ENCODE measurements around the gene OR1S2.
"Not testable (repeated sequence)": the region's sequence is repeated elsewhere in the genome, so short reads cannot be mapped to it uniquely, and the experiment has no call there.

OR1S2 gene, protein sequence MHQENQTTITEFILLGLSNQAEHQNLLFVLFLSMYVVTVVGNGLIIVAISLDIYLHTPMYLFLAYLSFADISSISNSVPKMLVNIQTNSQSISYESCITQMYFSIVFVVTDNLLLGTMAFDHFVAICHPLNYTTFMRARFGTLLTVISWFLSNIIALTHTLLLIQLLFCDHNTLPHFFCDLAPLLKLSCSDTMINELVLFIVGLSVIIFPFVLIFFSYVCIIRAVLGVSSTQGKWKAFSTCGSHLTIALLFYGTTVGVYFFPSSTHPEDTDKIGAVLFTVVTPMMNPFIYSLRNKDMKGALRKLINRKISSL

DNA sequence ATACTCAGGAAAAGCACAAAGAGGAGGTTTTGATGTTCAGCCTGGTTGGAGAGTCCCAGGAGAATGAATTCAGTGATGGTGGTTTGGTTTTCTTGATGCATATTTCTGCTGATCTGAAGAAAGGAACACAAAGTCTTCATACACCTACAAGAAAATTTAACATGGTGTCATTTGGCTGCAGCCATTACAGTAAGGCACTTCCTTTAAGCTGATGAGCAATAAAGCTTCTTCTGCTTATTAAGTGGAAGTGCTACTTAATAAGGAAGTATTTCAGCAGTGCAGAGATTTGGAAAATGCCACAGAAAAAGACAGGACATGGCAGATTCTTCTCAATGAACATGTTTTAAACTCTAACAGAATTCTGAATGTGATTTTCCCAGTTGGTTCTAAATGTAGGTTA is at the start of gene OR1S2:
OR1S2 (minus strand) TSS at position 101 of the 400 bp plus-strand sequence; CDS start at position 101, 0 bp downstream.
- TF ChIP-seq, protein P1, sequence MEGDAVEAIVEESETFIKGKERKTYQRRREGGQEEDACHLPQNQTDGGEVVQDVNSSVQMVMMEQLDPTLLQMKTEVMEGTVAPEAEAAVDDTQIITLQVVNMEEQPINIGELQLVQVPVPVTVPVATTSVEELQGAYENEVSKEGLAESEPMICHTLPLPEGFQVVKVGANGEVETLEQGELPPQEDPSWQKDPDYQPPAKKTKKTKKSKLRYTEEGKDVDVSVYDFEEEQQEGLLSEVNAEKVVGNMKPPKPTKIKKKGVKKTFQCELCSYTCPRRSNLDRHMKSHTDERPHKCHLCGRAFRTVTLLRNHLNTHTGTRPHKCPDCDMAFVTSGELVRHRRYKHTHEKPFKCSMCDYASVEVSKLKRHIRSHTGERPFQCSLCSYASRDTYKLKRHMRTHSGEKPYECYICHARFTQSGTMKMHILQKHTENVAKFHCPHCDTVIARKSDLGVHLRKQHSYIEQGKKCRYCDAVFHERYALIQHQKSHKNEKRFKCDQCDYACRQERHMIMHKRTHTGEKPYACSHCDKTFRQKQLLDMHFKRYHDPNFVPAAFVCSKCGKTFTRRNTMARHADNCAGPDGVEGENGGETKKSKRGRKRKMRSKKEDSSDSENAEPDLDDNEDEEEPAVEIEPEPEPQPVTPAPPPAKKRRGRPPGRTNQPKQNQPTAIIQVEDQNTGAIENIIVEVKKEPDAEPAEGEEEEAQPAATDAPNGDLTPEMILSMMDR (IDR thresholded peaks at IDR 0.05): no peak
- Histone ChIP-seq H3K4me3 (no peak within 1 kb of the TSS), H3K27ac (no peak within 1 kb of the TSS)
- no peak for DNase-seq (ENCODE audit: low spot score)

DNA sequence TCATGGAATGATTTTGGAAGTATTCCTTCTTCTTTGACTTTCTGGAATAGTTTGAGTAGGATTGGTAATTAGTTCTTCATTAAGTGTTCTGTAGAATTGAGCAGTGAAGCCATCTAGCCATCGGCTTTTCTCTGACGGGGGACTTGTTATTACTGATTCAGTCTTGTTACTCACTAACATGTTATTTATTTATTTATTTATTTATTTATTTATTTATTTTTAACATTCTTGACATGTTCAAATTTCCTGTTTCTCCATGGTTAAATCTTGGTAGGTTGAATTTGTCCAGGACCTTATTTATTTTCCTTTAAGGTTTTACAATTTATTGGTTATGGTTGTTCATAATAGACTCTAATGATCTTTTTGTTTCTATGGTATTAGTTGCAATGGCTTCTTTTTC is 40.0 kb upstream of the OR1S2 start:
- Histone ChIP-seq H3K4me3 (no peak overlapping the region), H3K27ac (no peak overlapping the region)
- TF ChIP-seq, protein P1 (IDR thresholded peaks at IDR 0.05): no peak
- DNase-seq (ENCODE audit: low spot score): no peak

DNA sequence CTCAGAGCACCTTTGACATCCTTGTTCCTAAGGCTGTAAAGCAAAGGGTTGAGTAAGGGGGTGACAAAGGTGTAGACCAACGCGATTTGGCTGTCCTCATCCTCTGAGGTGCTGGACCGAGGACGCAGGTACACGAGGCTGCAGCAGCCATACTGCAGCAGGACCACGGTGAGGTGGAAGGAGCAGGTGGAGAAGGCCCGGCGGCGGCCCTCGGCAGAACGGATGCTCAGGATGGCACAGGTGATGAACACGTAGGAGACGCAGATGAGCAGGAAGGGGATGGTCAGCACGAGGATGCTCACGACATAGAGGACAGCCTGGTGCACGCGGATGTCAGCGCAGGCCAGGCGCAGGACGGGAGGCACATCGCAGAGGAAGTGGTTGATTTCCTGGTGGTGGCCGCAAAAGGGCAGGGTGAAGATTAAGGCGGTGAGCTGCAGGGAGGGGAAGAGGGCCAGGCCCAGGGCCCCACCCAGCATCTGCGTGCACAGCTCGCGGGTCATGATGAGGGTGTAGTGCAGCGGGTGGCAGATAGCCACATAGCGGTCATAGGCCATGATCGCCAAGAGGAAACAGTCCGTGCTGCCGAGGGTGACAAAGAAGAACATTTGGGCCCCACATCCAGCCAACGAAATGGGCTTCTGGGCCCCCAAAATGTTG is 24.1 kb upstream of the OR1S2 start:
- TF ChIP-seq, protein P1 (IDR thresholded peaks at IDR 0.05): no peak
- Histone ChIP-seq H3K27ac (no peak overlapping the region), H3K4me3 (no peak overlapping the region)
- DNase-seq (ENCODE audit: low spot score): no peak

DNA sequence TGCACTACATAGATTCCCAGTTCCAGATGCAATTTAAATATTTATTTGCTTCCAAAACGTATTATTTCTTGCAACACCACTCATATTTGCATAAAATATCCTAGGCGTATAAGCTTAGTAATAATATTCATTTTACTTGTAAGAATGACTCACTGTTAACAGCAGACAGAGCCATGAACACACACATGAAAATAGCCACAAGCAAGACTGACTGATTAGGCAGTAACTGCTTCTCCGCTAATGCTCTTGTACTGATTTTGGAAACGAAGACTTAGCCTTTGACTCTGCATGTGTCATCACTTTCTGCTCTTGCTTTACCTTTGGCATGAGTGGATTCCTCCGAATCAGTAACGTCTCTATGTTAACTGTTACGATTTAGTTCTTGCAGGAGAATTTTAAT is 18.8 kb upstream of the OR1S2 start:
- TF ChIP-seq, protein P1 (IDR thresholded peaks at IDR 0.05): no peak
- Histone ChIP-seq H3K27ac (no peak overlapping the region), H3K4me3 (no peak overlapping the region)
- no peak for DNase-seq (ENCODE audit: low spot score)

DNA sequence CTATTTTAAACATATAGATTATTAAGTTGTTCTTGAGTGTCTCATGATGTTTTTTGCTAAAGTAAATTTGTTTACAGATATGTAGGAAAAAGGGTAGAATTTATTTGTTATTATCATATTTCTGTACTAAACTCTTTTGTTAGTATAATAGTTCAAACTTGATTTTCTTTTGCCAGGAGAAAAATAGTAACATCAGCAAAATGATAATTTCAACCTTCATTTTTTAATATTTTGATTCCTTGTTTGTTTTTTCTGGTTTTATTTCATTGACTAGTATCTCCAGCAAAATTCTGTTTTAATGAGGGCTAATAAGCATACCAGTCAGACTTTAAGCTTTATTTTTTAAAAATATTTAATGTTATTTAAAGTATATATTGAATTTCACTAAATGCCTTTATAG is 12.5 kb upstream of the OR1S2 start:
- TF ChIP-seq, protein P1 (IDR thresholded peaks at IDR 0.05): no peak
- H3K4me3 ChIP-seq: no peak overlapping the region
- no peak overlapping the region for H3K27ac ChIP-seq
- no peak for DNase-seq (ENCODE audit: low spot score)

DNA sequence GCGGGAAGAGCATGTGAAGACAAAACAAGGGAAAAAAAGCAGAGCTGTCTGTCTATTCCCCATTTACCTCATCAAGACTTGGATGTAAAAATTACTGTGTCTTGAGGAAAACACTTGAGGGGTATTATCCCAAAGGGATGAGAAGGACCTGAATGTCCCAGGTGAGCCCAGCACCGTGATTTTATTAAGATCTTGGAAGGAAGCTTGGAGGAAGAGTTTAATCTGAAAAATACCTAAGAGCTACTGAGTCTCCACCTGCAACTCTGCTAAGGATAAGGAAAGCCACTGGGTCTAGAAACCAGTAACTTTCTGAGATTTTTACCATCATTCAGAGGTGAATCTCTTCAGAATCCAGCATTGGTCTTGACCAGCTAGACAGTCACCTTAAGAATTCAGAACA is 8.5 kb upstream of the OR1S2 start, which contains the start of gene OR1S1:
OR1S1 (plus strand) TSS at position 301 of the 400 bp plus-strand sequence.
- not testable (repeated sequence) for H3K27ac ChIP-seq; DNase-seq (ENCODE audit: low spot score); H3K4me3 ChIP-seq

DNA sequence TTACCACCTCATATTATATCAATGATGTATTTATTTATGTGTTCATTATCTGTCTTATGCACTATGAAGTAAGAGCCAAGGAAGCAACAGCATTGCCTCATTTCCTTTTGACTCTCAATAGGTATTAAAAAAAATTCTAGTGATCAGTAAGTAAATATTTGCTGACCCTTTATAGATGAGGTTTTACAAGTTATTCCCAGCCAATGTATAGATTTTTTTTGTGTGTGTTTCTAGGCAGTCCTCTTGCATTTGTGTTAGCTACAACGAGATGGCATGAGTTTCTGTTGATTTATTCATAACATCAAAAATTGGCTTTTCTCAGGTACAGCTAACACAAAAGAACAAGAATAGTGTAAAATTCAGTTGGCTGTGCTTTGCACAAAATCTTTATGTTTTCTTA is 4.7 kb downstream of the OR1S2 start:
- TF ChIP-seq, protein P1 (IDR thresholded peaks at IDR 0.05): no peak
- Histone ChIP-seq H3K27ac (no peak overlapping the region), H3K4me3 (no peak overlapping the region)
- DNase-seq (ENCODE audit: low spot score): no peak

Data from coronary artery (tissue), 2 donors.